ENCODE data around the gene OR10C1. TPM values are rescaled to one million over a fixed set of nuclear protein-coding genes. Genes with fewer than 3 reads are reported as not detected.
A peak's percentile ranks its signal among the peaks of the same experiment; 100 is the strongest.

The OR10C1 gene
- total RNA-seq (2016; rRNA removed; fragmentation: Illumina TruSeq; extraction: Trizol) (not detected in 2 replicates), polyA plus RNA-seq (2011; rRNA removed) (0.04 TPM in 1 of 2 replicates, not detected in the other), polyA minus RNA-seq (2011; rRNA and poly(A)+ RNA removed; ENCODE audit: low replicate concordance) (2.1 TPM in 1 of 2 replicates, not detected in the other), Bru-seq, nascent RNA (percentile 14 among the genes with signal in this experiment), BruChase-seq, experiment 1, labeled RNA remaining after a 6-hour chase (percentile 27 among the genes with signal in this experiment), BruChase-seq, experiment 2, labeled RNA remaining after a 2-hour chase (not detected)
- total RNA-seq (2016; cell fraction: cytosol; rRNA removed; fragmentation: Illumina TruSeq; extraction: Trizol; ENCODE audit: low read depth), result not detected in 2 replicates
- total RNA-seq (2016; cell fraction: insoluble cytoplasmic fraction; rRNA removed; fragmentation: Illumina TruSeq; extraction: Trizol), result not detected in 2 replicates
- total RNA-seq (2016; cell fraction: membrane; rRNA removed; fragmentation: Illumina TruSeq; extraction: Trizol), result not detected in 2 replicates
- not detected in 2 replicates for total RNA-seq (2016; cell fraction: nucleus; rRNA removed; fragmentation: Illumina TruSeq; extraction: Trizol)
- polyA plus RNA-seq (2011; cell fraction: cytosol; rRNA removed), result not detected in 2 replicates
- polyA plus RNA-seq (2011; cell fraction: nucleus; rRNA removed), result 0.17 and 0.40 TPM in 2 replicates
- polyA plus RNA-seq (2012), result not detected in 2 replicates
- polyA plus RNA-seq (2016; cell fraction: cytosol; fragmentation: Illumina TruSeq; extraction: Trizol; ENCODE audit: low read depth), result not detected in 2 replicates
- not detected in 2 replicates for polyA plus RNA-seq (2016; cell fraction: insoluble cytoplasmic fraction; fragmentation: Illumina TruSeq; extraction: Trizol; ENCODE audit: low read depth)
- not detected in 2 replicates for polyA plus RNA-seq (2016; cell fraction: membrane; fragmentation: Illumina TruSeq; extraction: Trizol; ENCODE audit: low read depth)
- not detected in 2 replicates for polyA plus RNA-seq (2016; cell fraction: nucleus; fragmentation: Illumina TruSeq; extraction: Trizol; ENCODE audit: insufficient read depth, low read depth)
- not detected in 2 replicates for polyA minus RNA-seq (2011; cell fraction: cytosol; rRNA and poly(A)+ RNA removed)
- 0.62 and 1.5 TPM in 2 replicates for polyA minus RNA-seq (2011; cell fraction: nucleus; rRNA and poly(A)+ RNA removed)
- long read RNA-seq, experiment 1, result 0 reads
- long read RNA-seq, experiment 2, result 0 reads

DNA sequence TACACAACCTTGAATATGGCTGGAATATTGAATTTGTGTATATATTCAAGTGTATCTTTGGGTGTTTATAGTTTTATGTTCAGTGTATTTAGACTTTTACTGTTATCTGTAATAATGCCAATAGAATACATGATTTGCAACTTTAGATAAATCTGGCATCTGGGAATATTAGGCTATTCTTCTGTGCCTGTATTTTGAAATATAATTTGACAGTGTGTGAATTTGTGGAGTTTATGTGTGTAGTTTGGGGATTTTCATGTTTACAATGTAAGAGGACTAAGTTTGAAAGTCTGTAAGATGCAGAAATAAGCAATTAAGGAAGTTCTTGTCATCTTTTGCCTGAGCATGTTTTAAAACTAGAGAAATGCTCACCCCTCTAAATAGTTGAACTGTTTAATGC, at the start of gene OR10C1:
Gene OR10C1, plus strand, starts transcription at position 301 of the 400 bp plus-strand sequence. CDS start 710 bp downstream, outside the sequence.
- Histone ChIP-seq H3K4me3 (replicated peaks in 1 of 3; ENCODE audit: insufficient read depth in 1 of 3, low read depth in 2 of 3, low read length in 3 of 3) (no peak within 1 kb of the TSS), H3K4me1 (ENCODE audit: insufficient read depth, low read length) (no peaks in the 10 kb centered on the region), H3K9me3 (ENCODE audit: low read length) (no peaks in the 10 kb centered on the region; the same call in 1 of the 2 replicates), H3K36me3 (replicated peaks in 1 of 2; ENCODE audit: control insufficient read depth in 1 of 2, insufficient read depth in 2 of 2, low read length in 2 of 2) (no peaks in the 10 kb centered on the region), H3K27ac (ENCODE audit: extremely low read length, insufficient read depth, low read length) (no peak within 1 kb of the TSS), H3K9ac (ENCODE audit: insufficient read depth, low read depth, low read length) (no peak within 1 kb of the TSS), H2AFZ (ENCODE audit: low read length) (no peak within 1 kb of the TSS), H3K4me2 (ENCODE audit: low read depth, low read length) (no peak within 1 kb of the TSS), H4K20me1 (ENCODE audit: insufficient read depth, low read length) (no peaks in the 10 kb centered on the region), H3K79me2 (ENCODE audit: insufficient read depth, low read length) (no peaks in the 10 kb centered on the region), H3K27me3 (ENCODE audit: control insufficient read depth in 1 of 2, insufficient read depth in 2 of 2, low read length in 2 of 2) (no peaks in the 10 kb centered on the region)
- ATAC-seq (no peak), DNase-seq (ENCODE audit: low spot score) (no peak), FAIRE-seq (no peak)
- POLR2A ChIA-PET, result no interaction called here
- intact Hi-C loops (cut with micrococcal nuclease; ENCODE audit: unreplicated experiment) (no loop called here), in situ Hi-C loops (cut with HindIII; ENCODE audit: extremely low pct_ligation_motif_present, low pct_unique_long_range_greater_than_20kb) (no loop called here)
- BruUV-seq (replicated peaks), result no TSS peak
- CTCF ChIA-PET (ENCODE audit: low intra/inter-chr PET ratio, low total read pairs), result no interaction called here
- TF ChIP-seq ZNF746 (CRISPR knock-in tag; IDR thresholded peaks at IDR 0.05) (no peak), POLR2A (IDR thresholded peaks at IDR 0.05; ENCODE audit: insufficient read depth in 1 of 2, low read depth in 2 of 2, low read length in 2 of 2) (no peak), ZNF547 (CRISPR knock-in tag; IDR thresholded peaks at IDR 0.05) (no peak), KDM1A (CRISPR knock-in tag; IDR thresholded peaks at IDR 0.05) (no peak), RFX5 (IDR thresholded peaks at IDR 0.05; ENCODE audit: low read depth, low read length) (no peak), ZNF280B (CRISPR knock-in tag; IDR thresholded peaks at IDR 0.05; ENCODE audit: borderline replicate concordance) (no peak), SP140L (CRISPR knock-in tag; IDR thresholded peaks at IDR 0.05; ENCODE audit: borderline replicate concordance) (no peak)
- TF ChIP-seq, protein P1, sequence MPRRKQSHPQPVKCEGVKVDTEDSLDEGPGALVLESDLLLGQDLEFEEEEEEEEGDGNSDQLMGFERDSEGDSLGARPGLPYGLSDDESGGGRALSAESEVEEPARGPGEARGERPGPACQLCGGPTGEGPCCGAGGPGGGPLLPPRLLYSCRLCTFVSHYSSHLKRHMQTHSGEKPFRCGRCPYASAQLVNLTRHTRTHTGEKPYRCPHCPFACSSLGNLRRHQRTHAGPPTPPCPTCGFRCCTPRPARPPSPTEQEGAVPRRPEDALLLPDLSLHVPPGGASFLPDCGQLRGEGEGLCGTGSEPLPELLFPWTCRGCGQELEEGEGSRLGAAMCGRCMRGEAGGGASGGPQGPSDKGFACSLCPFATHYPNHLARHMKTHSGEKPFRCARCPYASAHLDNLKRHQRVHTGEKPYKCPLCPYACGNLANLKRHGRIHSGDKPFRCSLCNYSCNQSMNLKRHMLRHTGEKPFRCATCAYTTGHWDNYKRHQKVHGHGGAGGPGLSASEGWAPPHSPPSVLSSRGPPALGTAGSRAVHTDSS (CRISPR knock-in tag; conservative IDR thresholded peaks at IDR 0.05), result no peak
- TF ChIP-seq, protein P2, sequence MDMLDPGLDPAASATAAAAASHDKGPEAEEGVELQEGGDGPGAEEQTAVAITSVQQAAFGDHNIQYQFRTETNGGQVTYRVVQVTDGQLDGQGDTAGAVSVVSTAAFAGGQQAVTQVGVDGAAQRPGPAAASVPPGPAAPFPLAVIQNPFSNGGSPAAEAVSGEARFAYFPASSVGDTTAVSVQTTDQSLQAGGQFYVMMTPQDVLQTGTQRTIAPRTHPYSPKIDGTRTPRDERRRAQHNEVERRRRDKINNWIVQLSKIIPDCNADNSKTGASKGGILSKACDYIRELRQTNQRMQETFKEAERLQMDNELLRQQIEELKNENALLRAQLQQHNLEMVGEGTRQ (IDR thresholded peaks at IDR 0.05; ENCODE audit: low read depth, low read length), result no peak
- TF ChIP-seq, protein P2 (CRISPR knock-in tag; IDR thresholded peaks at IDR 0.05; ENCODE audit: borderline replicate concordance), result no peak
- TF ChIP-seq, protein P3, sequence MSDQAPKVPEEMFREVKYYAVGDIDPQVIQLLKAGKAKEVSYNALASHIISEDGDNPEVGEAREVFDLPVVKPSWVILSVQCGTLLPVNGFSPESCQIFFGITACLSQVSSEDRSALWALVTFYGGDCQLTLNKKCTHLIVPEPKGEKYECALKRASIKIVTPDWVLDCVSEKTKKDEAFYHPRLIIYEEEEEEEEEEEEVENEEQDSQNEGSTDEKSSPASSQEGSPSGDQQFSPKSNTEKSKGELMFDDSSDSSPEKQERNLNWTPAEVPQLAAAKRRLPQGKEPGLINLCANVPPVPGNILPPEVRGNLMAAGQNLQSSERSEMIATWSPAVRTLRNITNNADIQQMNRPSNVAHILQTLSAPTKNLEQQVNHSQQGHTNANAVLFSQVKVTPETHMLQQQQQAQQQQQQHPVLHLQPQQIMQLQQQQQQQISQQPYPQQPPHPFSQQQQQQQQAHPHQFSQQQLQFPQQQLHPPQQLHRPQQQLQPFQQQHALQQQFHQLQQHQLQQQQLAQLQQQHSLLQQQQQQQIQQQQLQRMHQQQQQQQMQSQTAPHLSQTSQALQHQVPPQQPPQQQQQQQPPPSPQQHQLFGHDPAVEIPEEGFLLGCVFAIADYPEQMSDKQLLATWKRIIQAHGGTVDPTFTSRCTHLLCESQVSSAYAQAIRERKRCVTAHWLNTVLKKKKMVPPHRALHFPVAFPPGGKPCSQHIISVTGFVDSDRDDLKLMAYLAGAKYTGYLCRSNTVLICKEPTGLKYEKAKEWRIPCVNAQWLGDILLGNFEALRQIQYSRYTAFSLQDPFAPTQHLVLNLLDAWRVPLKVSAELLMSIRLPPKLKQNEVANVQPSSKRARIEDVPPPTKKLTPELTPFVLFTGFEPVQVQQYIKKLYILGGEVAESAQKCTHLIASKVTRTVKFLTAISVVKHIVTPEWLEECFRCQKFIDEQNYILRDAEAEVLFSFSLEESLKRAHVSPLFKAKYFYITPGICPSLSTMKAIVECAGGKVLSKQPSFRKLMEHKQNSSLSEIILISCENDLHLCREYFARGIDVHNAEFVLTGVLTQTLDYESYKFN (CRISPR knock-in tag; conservative IDR thresholded peaks at IDR 0.05), result no peak

All from HepG2 (cell line).